OCI-LY3 (cell line): ENCODE data around the gene ESCO1.

Experiments used
- H2AFZ ChIP-seq: fragments of 200-600, 300-600 bp; shearing (Covaris generic); 2 replicates; pipeline ENCODE4 v1.6.0; 2014; ENCODE audit warnings: antibody characterized with exemption, low read depth, low read length
- H3K27ac ChIP-seq: fragments of 200-600, 300-600 bp; sonication (generic); 2 replicates; pipeline ENCODE4 v1.5.1; 2014; ENCODE audit warnings: mild to moderate bottlenecking, low read length, moderate library complexity, mixed read lengths
- H3K27me3 ChIP-seq: fragments of 200-600, 300-600 bp; sonication (generic); 2 replicates; pipeline ENCODE4 v1.6.1; 2014; ENCODE audit warnings: low read depth, low read length, mixed read lengths
- H3K36me3 ChIP-seq: fragments of 200-600, 300-600 bp; sonication (generic); replicated peaks from 2 replicates; pipeline ENCODE3; 2014; ENCODE audit warnings: low read depth, low read length, mixed read lengths
- H3K4me1 ChIP-seq: fragments of 300-600, 200-600 bp; sonication (generic); 2 replicates; pipeline ENCODE4 v1.6.1; 2014; ENCODE audit warnings: low read length, mixed read lengths
- H3K4me2 ChIP-seq: fragments of 200-600, 300-600 bp; sonication (generic); 2 replicates; pipeline ENCODE4 v1.6.1; 2014; ENCODE audit warnings: low read length, mixed read lengths
- H3K4me3 ChIP-seq: fragments of 300-600, 200-600 bp; sonication (generic); 2 replicates; pipeline ENCODE4 v1.5.1; 2014; ENCODE audit warnings: antibody characterized with exemption, mild to moderate bottlenecking, low read length, moderate library complexity
- H3K79me2 ChIP-seq: fragments of 300-600, 200-600 bp; shearing (Covaris generic); 2 replicates; pipeline ENCODE4 v1.6.1; 2014; ENCODE audit warnings: mild to moderate bottlenecking, low read length, mixed read lengths
- H3K9ac ChIP-seq: fragments of 300-600, 200-600 bp; shearing (Covaris generic); 2 replicates; pipeline ENCODE4 v1.6.0; 2014; ENCODE audit warnings: mild to moderate bottlenecking, low read length, moderate library complexity
- H3K9me3 ChIP-seq: fragments of 200-600, 300-600 bp; shearing (Covaris generic); 2 replicates; pipeline ENCODE4 v1.6.1; 2014; ENCODE audit warnings: low read length, mixed read lengths; ENCODE audit not compliant: insufficient read depth
- H4K20me1 ChIP-seq: fragments of 200-600, 300-600 bp; sonication (generic); 2 replicates; pipeline ENCODE4 v1.6.1; 2016; ENCODE audit warnings: low read length, mixed read lengths; ENCODE audit not compliant: insufficient read depth
- EZH2phosphoT487 ChIP-seq: fragments of 200-600 bp; shearing (Covaris generic); IDR thresholded peaks from 2 replicates; pipeline ENCODE4 v1.6.1; 2018; ENCODE audit warnings: antibody characterized with exemption, mixed run types, low read depth
- TF ChIP-seq, protein P1 (sequence below): fragments of 200-600, 300-600 bp; sonication (generic); IDR thresholded peaks from 2 replicates; pipeline ENCODE4 v1.5.1; 2014; ENCODE audit warnings: antibody characterized with exemption, low read length, low read depth

ESCO1 gene

DNA sequence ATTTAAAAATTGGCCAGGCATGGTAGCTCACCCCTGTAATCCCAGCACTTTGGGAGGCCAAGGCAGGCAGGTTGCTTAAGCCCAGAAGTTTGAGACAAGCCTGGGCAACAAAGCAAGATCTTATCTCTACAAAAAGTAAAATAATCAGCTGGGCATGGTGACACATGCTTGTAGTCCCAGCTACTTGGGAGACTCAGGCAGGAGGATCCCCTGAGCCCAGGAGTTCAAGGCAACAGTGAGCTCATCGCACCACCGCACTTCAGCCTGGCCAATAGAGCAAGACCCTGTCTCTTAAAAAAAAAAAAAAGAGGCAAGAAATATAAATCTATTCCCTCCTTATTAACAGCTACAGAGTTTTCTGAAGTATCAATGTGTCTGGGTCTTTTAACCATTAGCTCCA, 51.9 kb downstream of the ESCO1 start:
- no peaks in the 10 kb centered on the region for H3K27me3 ChIP-seq
- H3K79me2 ChIP-seq, result peaks cover 4% of the 10 kb centered on the region; the same call in 1 of the 2 replicates
- H3K4me1 ChIP-seq, result no peaks in the 10 kb centered on the region
- no peak for TF ChIP-seq EZH2phosphoT487
- TF ChIP-seq, protein P1, sequence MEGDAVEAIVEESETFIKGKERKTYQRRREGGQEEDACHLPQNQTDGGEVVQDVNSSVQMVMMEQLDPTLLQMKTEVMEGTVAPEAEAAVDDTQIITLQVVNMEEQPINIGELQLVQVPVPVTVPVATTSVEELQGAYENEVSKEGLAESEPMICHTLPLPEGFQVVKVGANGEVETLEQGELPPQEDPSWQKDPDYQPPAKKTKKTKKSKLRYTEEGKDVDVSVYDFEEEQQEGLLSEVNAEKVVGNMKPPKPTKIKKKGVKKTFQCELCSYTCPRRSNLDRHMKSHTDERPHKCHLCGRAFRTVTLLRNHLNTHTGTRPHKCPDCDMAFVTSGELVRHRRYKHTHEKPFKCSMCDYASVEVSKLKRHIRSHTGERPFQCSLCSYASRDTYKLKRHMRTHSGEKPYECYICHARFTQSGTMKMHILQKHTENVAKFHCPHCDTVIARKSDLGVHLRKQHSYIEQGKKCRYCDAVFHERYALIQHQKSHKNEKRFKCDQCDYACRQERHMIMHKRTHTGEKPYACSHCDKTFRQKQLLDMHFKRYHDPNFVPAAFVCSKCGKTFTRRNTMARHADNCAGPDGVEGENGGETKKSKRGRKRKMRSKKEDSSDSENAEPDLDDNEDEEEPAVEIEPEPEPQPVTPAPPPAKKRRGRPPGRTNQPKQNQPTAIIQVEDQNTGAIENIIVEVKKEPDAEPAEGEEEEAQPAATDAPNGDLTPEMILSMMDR, result no peak
- no peaks in the 10 kb centered on the region for H4K20me1 ChIP-seq
- no peak overlapping the region for H3K4me3 ChIP-seq
- H3K9me3 ChIP-seq, result no peaks in the 10 kb centered on the region
- no peak overlapping the region for H3K27ac ChIP-seq
- no peak overlapping the region for H2AFZ ChIP-seq
- no peak overlapping the region for H3K9ac ChIP-seq
- no peak overlapping the region for H3K4me2 ChIP-seq
- H3K36me3 ChIP-seq, result peaks cover 31% of the 10 kb centered on the region

DNA sequence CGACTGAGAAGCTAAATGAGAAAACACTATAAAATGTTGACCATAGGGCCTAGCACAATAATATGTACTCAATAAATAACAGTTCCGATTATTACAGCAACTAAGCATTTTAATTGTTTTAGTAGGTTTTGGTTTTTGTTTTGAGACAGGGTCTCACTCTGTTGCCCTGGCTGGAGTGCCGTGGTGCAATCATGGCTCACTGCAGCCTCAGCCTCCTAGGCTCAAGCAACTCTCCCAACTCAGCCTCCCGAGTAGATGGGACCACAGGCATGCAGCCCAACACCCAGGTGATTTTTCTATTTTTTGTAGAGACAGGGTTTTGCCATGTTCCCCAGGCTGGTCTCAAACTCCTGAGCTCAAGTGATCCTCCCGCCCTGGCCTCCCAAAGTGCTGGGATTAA, 54.1 kb downstream of the ESCO1 start:
- H3K27ac ChIP-seq, result no peak overlapping the region
- H4K20me1 ChIP-seq, result no peaks in the 10 kb centered on the region
- H3K4me3 ChIP-seq, result no peak overlapping the region
- H2AFZ ChIP-seq, result no peak overlapping the region
- H3K4me1 ChIP-seq, result no peaks in the 10 kb centered on the region
- H3K4me2 ChIP-seq, result no peak overlapping the region
- no peaks in the 10 kb centered on the region for H3K9me3 ChIP-seq
- H3K36me3 ChIP-seq, result peaks cover 18% of the 10 kb centered on the region
- no peaks in the 10 kb centered on the region for H3K27me3 ChIP-seq
- H3K9ac ChIP-seq, result no peak overlapping the region
- TF ChIP-seq, protein P1, result no peak
- no peak for TF ChIP-seq EZH2phosphoT487
- H3K79me2 ChIP-seq, result 0 out of 2 replicates have a peak, but pooled peaks cover 4% of the 10 kb centered on the region

DNA sequence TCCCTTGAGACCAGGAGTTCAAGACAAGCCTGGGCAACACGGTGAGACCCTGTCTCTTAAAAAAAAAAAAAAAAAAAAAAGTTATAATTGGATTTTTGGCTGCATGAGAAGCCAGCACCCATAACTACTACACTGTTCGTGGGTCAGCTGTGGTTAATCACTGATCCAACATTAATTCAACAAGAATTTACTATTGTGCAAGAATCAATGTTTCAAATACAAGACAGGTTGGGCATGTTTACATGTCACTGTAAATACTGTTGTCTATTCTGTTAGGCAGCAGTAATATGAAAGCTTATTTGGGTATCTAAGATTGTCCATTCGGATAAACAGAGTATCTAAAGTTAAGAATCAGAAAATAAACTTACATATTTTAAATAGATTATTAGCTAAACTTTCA, 62.3 kb downstream of the ESCO1 start:
- Histone ChIP-seq H3K4me2 (no peak overlapping the region), H3K9ac (no peak overlapping the region), H2AFZ (no peak overlapping the region), H3K4me3 (no peak overlapping the region), H3K79me2 (no peaks in the 10 kb centered on the region), H3K36me3 (peaks cover 38% of the 10 kb centered on the region), H3K27me3 (no peaks in the 10 kb centered on the region), H3K4me1 (peaks cover 8% of the 10 kb centered on the region), H4K20me1 (peaks cover 6% of the 10 kb centered on the region; the same call in 1 of the 2 replicates), H3K9me3 (no peaks in the 10 kb centered on the region), H3K27ac (no peak overlapping the region)
- TF ChIP-seq, protein P1, result no peak
- no peak for TF ChIP-seq EZH2phosphoT487

DNA sequence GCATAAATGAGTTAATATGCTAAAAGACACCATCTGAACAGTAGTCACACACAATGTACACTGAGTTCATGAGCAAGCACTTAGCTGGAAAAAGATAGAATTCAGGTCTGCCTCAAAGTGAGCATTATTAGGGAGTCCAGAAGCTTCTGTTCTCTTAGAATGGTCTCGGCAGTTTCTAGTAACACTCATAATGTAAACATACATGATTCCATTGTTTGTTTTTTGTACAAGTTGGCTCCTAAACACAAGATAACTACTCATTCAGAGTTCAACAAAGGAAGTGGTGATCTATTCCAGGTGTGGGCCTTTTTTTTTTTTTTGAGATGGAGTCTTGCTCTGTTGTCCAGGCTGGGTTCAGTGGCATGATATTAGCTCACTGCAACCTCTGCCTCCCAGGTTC, 66.2 kb downstream of the ESCO1 start:
- Histone ChIP-seq H4K20me1 (no peaks in the 10 kb centered on the region), H3K27ac (no peak overlapping the region), H3K27me3 (no peaks in the 10 kb centered on the region), H3K9me3 (no peaks in the 10 kb centered on the region), H3K9ac (no peak overlapping the region), H3K4me2 (no peak overlapping the region), H3K36me3 (peaks cover 41% of the 10 kb centered on the region), H3K79me2 (no peaks in the 10 kb centered on the region), H2AFZ (no peak overlapping the region), H3K4me1 (no peaks in the 10 kb centered on the region), H3K4me3 (no peak overlapping the region)
- TF ChIP-seq, protein P1, result no peak
- no peak for TF ChIP-seq EZH2phosphoT487
